Mesendoderm (in vitro differentiated cells): ENCODE results near the gene SUPT6H.

Experiments
- DNase-seq: peaks from one replicate; pipeline ENCODE4 v3.0.0; 2013
- H2AK5ac ChIP-seq: 2 replicates; pipeline ENCODE4 v1.6.1; 2013; ENCODE audit warnings: low read length, inconsistent platforms
- H2BK120ac ChIP-seq: 2 replicates; pipeline ENCODE4 v1.6.1; 2013; ENCODE audit warnings: low read depth, mild to moderate bottlenecking, low read length, moderate library complexity, mixed read lengths
- H2BK15ac ChIP-seq: replicated peaks from 2 replicates; pipeline ENCODE4 v1.6.1; 2013; ENCODE audit warnings: low read depth, mild to moderate bottlenecking, moderate library complexity
- H2BK5ac ChIP-seq: 2 replicates; pipeline ENCODE4 v1.6.1; 2013; ENCODE audit warnings: low read length, inconsistent platforms
- H3K18ac ChIP-seq: 2 replicates; pipeline ENCODE4 v1.6.1; 2013; ENCODE audit warnings: mild to moderate bottlenecking, low read length, mixed read lengths
- H3K23ac ChIP-seq: one replicate; pipeline ENCODE4 v1.6.1; 2013; ENCODE audit warnings: low read length
- H3K27ac ChIP-seq: 2 replicates; pipeline ENCODE4 v1.5.1; 2013; ENCODE audit warnings: low read depth, mild to moderate bottlenecking, inconsistent platforms, low read length, moderate library complexity
- H3K27me3 ChIP-seq: 2 replicates; pipeline ENCODE4 v1.6.1; 2013; ENCODE audit warnings: low read length, control low read depth, mild to moderate bottlenecking, inconsistent platforms; ENCODE audit not compliant: insufficient read depth, poor library complexity
- H3K36me3 ChIP-seq: 2 replicates; pipeline ENCODE4 v1.6.1; 2013; ENCODE audit warnings: low read length, inconsistent platforms; ENCODE audit not compliant: control insufficient read depth, insufficient read depth
- H3K4ac ChIP-seq: one replicate; pipeline ENCODE4 v1.6.1; 2013; ENCODE audit warnings: low read depth, mild to moderate bottlenecking, low read length, moderate library complexity
- H3K4me1 ChIP-seq: 2 replicates; pipeline ENCODE4 v1.6.1; 2013; ENCODE audit warnings: low read depth, low read length, inconsistent platforms; ENCODE audit not compliant: control insufficient read depth
- H3K4me2 ChIP-seq: 2 replicates; pipeline ENCODE4 v1.6.1; 2013; ENCODE audit warnings: low read length
- H3K4me3 ChIP-seq: 2 replicates; pipeline ENCODE4 v1.5.1; 2013; ENCODE audit warnings: mild to moderate bottlenecking, low read length
- H3K56ac ChIP-seq: one replicate; pipeline ENCODE4 v1.6.1; 2013; ENCODE audit warnings: low read length
- H3K79me1 ChIP-seq: 2 replicates; pipeline ENCODE4 v1.6.1; 2013; ENCODE audit warnings: low read length, inconsistent platforms
- H3K79me2 ChIP-seq: 2 replicates; pipeline ENCODE4 v1.6.1; 2013; ENCODE audit warnings: mild to moderate bottlenecking, low read length; ENCODE audit not compliant: control insufficient read depth, insufficient read depth
- H3K9ac ChIP-seq: 2 replicates; pipeline ENCODE4 v1.6.1; 2013; ENCODE audit warnings: low read length, inconsistent platforms
- H4K5ac ChIP-seq: one replicate; pipeline ENCODE4 v1.6.1; 2013; ENCODE audit warnings: low read length
- H4K8ac ChIP-seq: one replicate; pipeline ENCODE4 v1.6.1; 2013; ENCODE audit warnings: low read depth, mild to moderate bottlenecking, control low read depth, low read length, moderate library complexity
- WGBS: extraction: QIAGEN DNeasy Blood & Tissue Kit; methylation state at CpG from one replicate; pipeline ENCODE4 v1.1.7; 2013; ENCODE audit warnings: low lambda C conversion rate, missing lambda C conversion rate; ENCODE audit not compliant: insufficient coverage; ENCODE audit errors: extremely low coverage; 5-methylcytosine and 5-hydroxymethylcytosine counted together

Gene SUPT6H

DNA sequence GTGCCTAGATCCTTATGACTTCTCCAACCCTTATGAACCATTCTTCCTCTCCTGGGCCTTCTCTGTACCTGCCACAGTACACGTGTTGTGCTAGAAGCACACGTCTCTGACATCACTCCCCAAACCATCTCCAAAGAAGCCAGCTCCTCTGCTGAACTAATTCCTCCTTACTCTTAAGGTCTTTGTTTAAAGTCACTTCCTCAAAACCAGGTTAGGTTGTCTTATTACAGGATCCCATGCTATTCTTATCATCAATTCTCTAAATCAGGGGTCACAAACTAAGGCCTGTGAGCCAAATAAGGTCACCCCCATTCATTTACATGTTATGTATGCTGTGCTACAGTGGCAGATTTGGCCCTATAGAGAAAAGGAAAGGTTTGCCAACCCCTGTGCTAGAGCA lies 4.0 kb downstream of the SUPT6H start:
- H3K27ac ChIP-seq = no peak overlapping the region
- H2BK15ac ChIP-seq = no peak overlapping the region
- no peak overlapping the region for H2AK5ac ChIP-seq
- no peak overlapping the region for H2BK120ac ChIP-seq
- no CpG with 5 or more reads among the region's 2 CpGs for WGBS
- H3K4me3 ChIP-seq = no peak overlapping the region
- H3K56ac ChIP-seq = no peak overlapping the region
- H3K27me3 ChIP-seq = no peaks in the 10 kb centered on the region
- no peak overlapping the region for H3K4ac ChIP-seq
- peaks cover 30% of the 10 kb centered on the region for H3K79me1 ChIP-seq
- no peak overlapping the region for H3K18ac ChIP-seq
- H4K8ac ChIP-seq = no peak overlapping the region
- peaks cover 1% of the 10 kb centered on the region for H3K36me3 ChIP-seq
- no peak overlapping the region for H2BK5ac ChIP-seq
- H3K79me2 ChIP-seq = peaks cover 52% of the 10 kb centered on the region
- peaks cover 5% of the 10 kb centered on the region for H3K4me1 ChIP-seq
- H4K5ac ChIP-seq = no peak overlapping the region
- H3K9ac ChIP-seq = no peak overlapping the region
- DNase-seq = no peak
- no peak overlapping the region for H3K23ac ChIP-seq
- H3K4me2 ChIP-seq = no peak overlapping the region

DNA sequence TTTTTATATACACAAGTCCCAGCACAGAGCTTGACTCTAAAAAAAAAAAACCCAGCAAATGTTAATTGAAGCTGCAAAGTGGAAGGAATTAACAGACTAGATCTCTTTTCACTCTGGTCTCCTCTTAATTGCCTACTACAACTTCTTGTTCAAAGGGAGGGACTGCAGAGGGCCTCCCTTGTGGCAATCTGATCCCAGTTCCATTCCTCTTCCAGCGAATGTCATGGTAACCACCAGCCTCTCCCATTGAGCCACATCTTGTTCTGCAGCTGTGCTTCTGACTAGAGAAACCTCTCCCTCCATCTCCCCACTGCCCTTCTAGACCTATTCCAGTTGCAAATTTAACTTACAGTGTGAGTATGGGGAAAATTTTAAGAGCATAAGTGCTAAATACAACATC lies 5.9 kb downstream of the SUPT6H start:
- Histone ChIP-seq H2BK120ac (no peak overlapping the region), H3K36me3 (peaks cover 1% of the 10 kb centered on the region), H2BK15ac (no peak overlapping the region), H3K4me2 (no peak overlapping the region), H3K18ac (no peak overlapping the region), H3K56ac (no peak overlapping the region), H4K8ac (no peak overlapping the region), H3K4me1 (peaks cover 3% of the 10 kb centered on the region), H3K79me2 (peaks cover 38% of the 10 kb centered on the region), H2BK5ac (no peak overlapping the region), H3K79me1 (peaks cover 21% of the 10 kb centered on the region), H3K9ac (no peak overlapping the region), H3K27ac (no peak overlapping the region), H2AK5ac (no peak overlapping the region), H3K23ac (no peak overlapping the region), H4K5ac (no peak overlapping the region), H3K4ac (no peak overlapping the region), H3K4me3 (no peak overlapping the region), H3K27me3 (no peaks in the 10 kb centered on the region)
- WGBS = no CpG with 5 or more reads among the region's 1 CpG
- no peak for DNase-seq

GRCh38 chr17:28669918-28670317 lies 7.9 kb downstream of the SUPT6H start:
- Histone ChIP-seq H3K79me1 (peaks cover 11% of the 10 kb centered on the region), H3K27me3 (no peaks in the 10 kb centered on the region), H3K27ac (no peak overlapping the region), H3K79me2 (peaks cover 20% of the 10 kb centered on the region), H3K23ac (no peak overlapping the region), H4K8ac (no peak overlapping the region), H2BK15ac (no peak overlapping the region), H2BK5ac (no peak overlapping the region), H3K4ac (no peak overlapping the region), H2AK5ac (no peak overlapping the region), H4K5ac (no peak overlapping the region), H3K9ac (no peak overlapping the region), H3K4me1 (no peaks in the 10 kb centered on the region), H3K18ac (no peak overlapping the region), H3K4me2 (no peak overlapping the region), H2BK120ac (no peak overlapping the region), H3K36me3 (peaks cover 10% of the 10 kb centered on the region), H3K56ac (no peak overlapping the region), H3K4me3 (no peak overlapping the region)
- no CpG with 5 or more reads among the region's 1 CpG for WGBS
- DNase-seq = no peak

DNA sequence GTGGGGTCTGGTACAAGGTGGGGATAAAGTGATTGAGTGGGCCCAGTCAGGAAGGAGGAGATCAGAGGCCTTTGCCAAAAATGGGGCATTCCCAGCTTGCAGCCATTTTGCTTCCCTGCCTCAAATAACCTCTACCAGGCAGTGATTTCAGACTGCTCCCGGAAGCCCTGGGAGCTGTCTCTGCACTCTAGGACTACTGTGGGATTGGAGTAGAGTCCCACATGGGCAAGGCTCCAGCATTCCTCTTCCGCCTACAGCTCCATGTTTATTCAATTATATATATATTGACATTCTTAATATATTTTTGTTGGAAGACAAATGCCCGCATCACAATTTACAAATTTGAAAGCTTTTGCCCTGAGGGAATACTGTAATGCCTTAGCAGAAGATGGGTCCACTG lies 13.5 kb downstream of the SUPT6H start:
- Histone ChIP-seq H3K27ac (no peak overlapping the region), H3K4me2 (no peak overlapping the region), H3K9ac (no peak overlapping the region), H4K5ac (no peak overlapping the region), H2BK5ac (no peak overlapping the region), H3K79me1 (peaks cover 2% of the 10 kb centered on the region), H2AK5ac (no peak overlapping the region), H3K4me1 (no peaks in the 10 kb centered on the region), H2BK15ac (no peak overlapping the region), H3K4ac (no peak overlapping the region), H3K79me2 (no peaks in the 10 kb centered on the region), H3K23ac (no peak overlapping the region), H4K8ac (no peak overlapping the region), H3K4me3 (no peak overlapping the region), H3K27me3 (no peaks in the 10 kb centered on the region), H3K18ac (no peak overlapping the region), H3K36me3 (peaks cover 34% of the 10 kb centered on the region), H2BK120ac (no peak overlapping the region), H3K56ac (no peak overlapping the region)
- DNase-seq = no peak
- WGBS = no CpG with 5 or more reads among the region's 3 CpGs

GRCh38 chr17:28675980-28676379 lies 14.0 kb downstream of the SUPT6H start:
- Histone ChIP-seq H2BK120ac (no peak overlapping the region), H3K4me2 (no peak overlapping the region), H3K9ac (no peak overlapping the region), H3K27ac (no peak overlapping the region), H3K56ac (no peak overlapping the region), H3K27me3 (no peaks in the 10 kb centered on the region), H2BK15ac (no peak overlapping the region), H3K79me1 (peaks cover 1% of the 10 kb centered on the region), H3K36me3 (peaks cover 34% of the 10 kb centered on the region), H4K5ac (no peak overlapping the region), H3K79me2 (no peaks in the 10 kb centered on the region), H2BK5ac (no peak overlapping the region), H4K8ac (no peak overlapping the region), H3K4ac (no peak overlapping the region), H3K4me3 (no peak overlapping the region), H3K18ac (no peak overlapping the region), H2AK5ac (no peak overlapping the region), H3K4me1 (no peaks in the 10 kb centered on the region), H3K23ac (no peak overlapping the region)
- DNase-seq = peak; percentile 48
- WGBS = no CpG with 5 or more reads among the region's 7 CpGs

- H3K4me2 ChIP-seq = no peak overlapping the region
- H4K5ac ChIP-seq = no peak overlapping the region
- no peak overlapping the region for H3K9ac ChIP-seq
- no peak for DNase-seq
- H3K4ac ChIP-seq = no peak overlapping the region
- no CpG with 5 or more reads among the region's 11 CpGs for WGBS
- H3K18ac ChIP-seq = no peak overlapping the region
- H2AK5ac ChIP-seq = no peak overlapping the region
- H3K4me3 ChIP-seq = no peak overlapping the region
- no peaks in the 10 kb centered on the region for H3K27me3 ChIP-seq
- H2BK5ac ChIP-seq = no peak overlapping the region
- no peak overlapping the region for H2BK120ac ChIP-seq
- H3K36me3 ChIP-seq = peaks cover 43% of the 10 kb centered on the region
- no peak overlapping the region for H4K8ac ChIP-seq
- H2BK15ac ChIP-seq = no peak overlapping the region
- H3K4me1 ChIP-seq = no peaks in the 10 kb centered on the region
- H3K79me1 ChIP-seq = no peaks in the 10 kb centered on the region
- H3K79me2 ChIP-seq = no peaks in the 10 kb centered on the region
- no peak overlapping the region for H3K23ac ChIP-seq
- H3K27ac ChIP-seq = no peak overlapping the region
- H3K56ac ChIP-seq = no peak overlapping the region
These were observed 20.6 kb downstream of the SUPT6H start for GRCh38 chr17:28682655-28683054.
